ENCODE results near the gene EPN3.

The EPN3 gene

DNA sequence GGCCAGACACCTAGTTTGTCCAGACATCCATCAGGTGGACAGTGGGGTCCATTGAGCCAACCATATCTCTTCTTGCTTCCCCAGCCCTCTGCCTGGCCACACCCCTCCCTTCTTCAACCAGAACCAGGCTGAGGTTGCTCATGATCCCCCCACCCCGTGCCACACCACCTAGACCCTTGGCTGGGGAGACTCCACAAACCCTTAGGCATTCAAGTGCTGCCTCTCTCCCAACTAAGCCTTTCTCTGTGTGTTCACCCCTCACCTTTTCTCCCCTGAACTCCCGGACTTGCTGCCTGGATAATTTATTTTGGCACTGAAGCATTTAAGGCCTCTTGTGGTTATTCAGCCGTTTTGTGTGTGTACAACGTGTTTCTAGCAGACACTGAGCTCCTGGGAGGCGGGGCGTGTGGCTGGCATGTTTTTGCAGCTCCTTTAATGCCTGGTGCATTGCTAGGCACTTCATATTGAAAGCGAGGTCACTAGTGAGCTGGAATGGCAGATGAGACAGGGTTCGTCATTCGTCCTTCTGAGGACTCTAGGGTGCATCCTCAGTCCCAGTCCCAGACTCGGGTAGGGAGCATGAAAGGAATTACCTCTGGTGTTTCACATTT is 56.7 kb downstream of the EPN3 start:
- TF ChIP-seq, protein P1, sequence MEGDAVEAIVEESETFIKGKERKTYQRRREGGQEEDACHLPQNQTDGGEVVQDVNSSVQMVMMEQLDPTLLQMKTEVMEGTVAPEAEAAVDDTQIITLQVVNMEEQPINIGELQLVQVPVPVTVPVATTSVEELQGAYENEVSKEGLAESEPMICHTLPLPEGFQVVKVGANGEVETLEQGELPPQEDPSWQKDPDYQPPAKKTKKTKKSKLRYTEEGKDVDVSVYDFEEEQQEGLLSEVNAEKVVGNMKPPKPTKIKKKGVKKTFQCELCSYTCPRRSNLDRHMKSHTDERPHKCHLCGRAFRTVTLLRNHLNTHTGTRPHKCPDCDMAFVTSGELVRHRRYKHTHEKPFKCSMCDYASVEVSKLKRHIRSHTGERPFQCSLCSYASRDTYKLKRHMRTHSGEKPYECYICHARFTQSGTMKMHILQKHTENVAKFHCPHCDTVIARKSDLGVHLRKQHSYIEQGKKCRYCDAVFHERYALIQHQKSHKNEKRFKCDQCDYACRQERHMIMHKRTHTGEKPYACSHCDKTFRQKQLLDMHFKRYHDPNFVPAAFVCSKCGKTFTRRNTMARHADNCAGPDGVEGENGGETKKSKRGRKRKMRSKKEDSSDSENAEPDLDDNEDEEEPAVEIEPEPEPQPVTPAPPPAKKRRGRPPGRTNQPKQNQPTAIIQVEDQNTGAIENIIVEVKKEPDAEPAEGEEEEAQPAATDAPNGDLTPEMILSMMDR (IDR thresholded peaks at IDR 0.05): no peak

DNA sequence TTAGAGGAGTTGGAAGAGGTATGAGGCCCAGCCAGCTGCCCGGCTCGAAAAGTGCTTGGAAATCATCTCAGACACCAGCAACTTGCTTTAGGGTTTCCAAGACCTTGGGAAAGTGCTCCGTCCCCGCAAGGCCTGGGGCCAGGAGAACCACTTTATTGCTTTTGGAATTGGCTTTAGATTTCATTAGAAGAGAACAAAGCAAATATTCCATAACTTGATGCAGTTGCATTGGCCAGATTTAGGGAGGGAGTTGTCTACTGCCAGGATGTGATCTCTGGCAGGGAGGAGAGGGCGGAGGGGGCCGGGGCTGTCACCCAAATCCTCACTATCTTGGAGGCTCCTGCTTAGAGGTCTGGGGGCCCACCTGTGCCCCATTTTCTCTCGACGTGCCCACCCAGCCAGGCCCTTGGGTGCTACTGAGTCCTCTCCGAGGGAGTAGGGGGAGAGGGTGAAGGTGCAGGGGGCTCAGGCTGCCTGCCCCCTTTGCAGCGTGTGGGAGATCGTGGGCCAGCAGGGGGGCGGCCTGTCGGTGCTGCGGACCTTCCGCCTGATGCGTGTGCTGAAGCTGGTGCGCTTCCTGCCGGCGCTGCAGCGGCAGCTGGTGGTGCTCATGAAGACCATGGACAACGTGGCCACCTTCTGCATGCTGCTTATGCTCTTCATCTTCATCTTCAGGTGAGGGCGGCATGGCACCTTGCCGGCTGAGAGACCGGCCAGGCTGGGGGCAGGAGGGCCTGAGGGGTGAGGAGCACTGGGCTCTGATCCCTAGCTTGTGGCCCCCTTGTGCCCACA is 58.6 kb downstream of the EPN3 start:
- TF ChIP-seq, protein P1 (IDR thresholded peaks at IDR 0.05): no peak

DNA sequence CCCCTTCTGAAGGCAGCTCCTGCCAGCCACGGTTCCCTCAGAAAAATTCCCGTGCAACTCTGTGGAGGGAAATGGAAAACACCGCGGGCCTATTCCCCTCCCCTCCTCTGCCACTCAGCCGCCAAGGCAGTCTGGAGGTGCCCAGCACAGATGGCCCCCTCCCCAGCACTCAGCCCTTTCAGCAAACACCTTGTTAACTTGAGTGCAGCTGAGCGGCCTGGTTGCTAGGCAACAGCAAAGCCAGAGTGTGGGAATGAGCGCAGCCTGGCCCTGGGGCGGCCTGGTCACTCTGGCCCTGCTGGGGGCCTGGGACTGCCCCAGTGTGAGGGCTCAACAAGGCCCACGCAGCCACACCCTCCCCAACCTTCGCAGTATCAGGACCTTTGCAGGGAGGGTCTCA is 60.8 kb downstream of the EPN3 start:
- TF ChIP-seq, protein P1 (IDR thresholded peaks at IDR 0.05): no peak

Data from LNCAP (cell line).